GM23248 (cell line): ENCODE measurements around the gene DONSON. TPM values are rescaled to one million over a fixed set of nuclear protein-coding genes. Genes with fewer than 3 reads are reported as not detected.
"Not testable (repeated sequence)": the region's sequence is repeated elsewhere in the genome, so short reads cannot be mapped to it uniquely, and the experiment has no call there.

ENCODE experiments used
- DNase-seq: peaks from one replicate; pipeline ENCODE4 v3.0.0-alpha.2; 2015
- H2AFZ ChIP-seq: fragments of 200-600 bp; sonication (generic); 2 replicates; pipeline ENCODE4 v1.6.1; 2016; ENCODE audit warnings: antibody characterized with exemption
- H3F3A ChIP-seq: fragments of 200-600 bp; sonication (generic); 2 replicates; pipeline ENCODE4 v1.6.1; 2016; ENCODE audit warnings: mild to moderate bottlenecking, antibody characterized with exemption, mixed run types; ENCODE audit not compliant: insufficient read depth
- H3K27ac ChIP-seq: fragments of 200-600 bp; sonication (generic); 2 replicates; pipeline ENCODE4 v1.5.1; 2016; ENCODE audit warnings: mild to moderate bottlenecking
- H3K27me3 ChIP-seq: fragments of 200-600 bp; sonication (generic); replicated peaks from 2 replicates; pipeline ENCODE4 v1.6.1; 2016; ENCODE audit warnings: mild to moderate bottlenecking; ENCODE audit not compliant: insufficient read depth
- H3K36me3 ChIP-seq: fragments of 200-600 bp; sonication (generic); 2 replicates; pipeline ENCODE4 v1.6.1; 2016; ENCODE audit warnings: low read depth, mild to moderate bottlenecking
- H3K4me1 ChIP-seq: fragments of 200-600 bp; sonication (generic); 2 replicates; pipeline ENCODE4 v1.6.1; 2016; ENCODE audit warnings: mild to moderate bottlenecking; ENCODE audit not compliant: insufficient read depth
- H3K4me2 ChIP-seq: fragments of 200-600 bp; sonication (generic); one replicate; pipeline ENCODE4 v1.6.1; 2016; ENCODE audit warnings: mild to moderate bottlenecking; ENCODE audit not compliant: unreplicated experiment
- H3K4me3 ChIP-seq: fragments of 200-600 bp; sonication (generic); 2 replicates; pipeline ENCODE4 v1.5.1; 2016; ENCODE audit warnings: mild to moderate bottlenecking
- H3K79me2 ChIP-seq: fragments of 200-600 bp; sonication (generic); 2 replicates; pipeline ENCODE4 v1.6.1; 2016; ENCODE audit warnings: mild to moderate bottlenecking; ENCODE audit not compliant: insufficient read depth
- H3K9ac ChIP-seq: fragments of 200-600 bp; sonication (generic); 2 replicates; pipeline ENCODE4 v1.6.1; 2016; ENCODE audit warnings: mild to moderate bottlenecking
- H3K9me2 ChIP-seq: fragments of 200-600 bp; sonication (generic); 2 replicates; pipeline ENCODE4 v1.6.1; 2016; ENCODE audit warnings: mixed run types, mild to moderate bottlenecking, moderate library complexity; ENCODE audit not compliant: insufficient read depth
- H3K9me3 ChIP-seq: fragments of 200-600 bp; sonication (generic); one replicate; pipeline ENCODE4 v1.6.1; 2017; ENCODE audit warnings: low read depth
- H4K20me1 ChIP-seq: fragments of 200-600 bp; sonication (generic); 2 replicates; pipeline ENCODE4 v1.6.0; 2016; ENCODE audit not compliant: insufficient read depth
- EZH2 ChIP-seq: fragments of 200-600 bp; sonication (generic); IDR thresholded peaks from 2 replicates; pipeline ENCODE4 v1.6.1; 2018; ENCODE audit warnings: antibody characterized with exemption, mild to moderate bottlenecking; ENCODE audit not compliant: insufficient read depth, poor library complexity, severe bottlenecking
- EZH2phosphoT487 ChIP-seq: fragments of 200-600 bp; sonication (generic); IDR thresholded peaks from 2 replicates; pipeline ENCODE4 v1.6.1; 2018; ENCODE audit warnings: antibody characterized with exemption, moderate library complexity, mild to moderate bottlenecking, low read depth; ENCODE audit not compliant: insufficient read depth
- WGBS, 2 experiments: methylation state at CpG; one replicate each; pipeline ENCODE4 v1.1.6; 2015 to 2017; ENCODE audit warnings: low lambda C conversion rate in 2 of 2, low coverage in 1 of 2; ENCODE audit errors: missing lambda C conversion rate in 2 of 2; 5-methylcytosine and 5-hydroxymethylcytosine counted together
- in situ Hi-C: fragments of 300-500 bp; cut with MboI; formaldehyde crosslinking; loops from 2 replicates; pipeline ENCODE4 v1.15.0; 2020
- polyA plus RNA-seq: library from polyadenylated mRNA; unstranded; fragments of >200 nt; fragmentation: Nextera tagmentation; extraction: Ambion mirVana; gene quantifications from 2 replicates; pipeline ENCODE4 v1.2.1, GENCODE V29; 2016
- total RNA-seq: library from RNA; depleted of rRNA; stranded (reverse); fragments of >200 nt; shearing (Covaris generic); gene quantifications from 2 replicates; pipeline ENCODE4 v1.2.3, GENCODE V29; 2014

The DONSON gene
- total and polyA plus RNA-seq, 2 experiments from 2014 or later = 13.2 to 16.8 TPM

GRCh38 chr21:33578214-33578613 is 10.3 kb downstream of the DONSON start:
- 0 out of 2 replicates have a peak, but pooled peaks cover 6% of the 10 kb centered on the region for H4K20me1 ChIP-seq
- peaks cover 48% of the 10 kb centered on the region for H3K36me3 ChIP-seq
- peak overlapping the region; percentile 40 for H3K9ac ChIP-seq
- peaks cover 23% of the 10 kb centered on the region for H3K4me1 ChIP-seq
- no peak for TF ChIP-seq EZH2phosphoT487
- no peak overlapping the region for H3K4me2 ChIP-seq
- peaks cover 37% of the 10 kb centered on the region for H3K79me2 ChIP-seq
- H3K27me3 ChIP-seq = no peaks in the 10 kb centered on the region
- in situ Hi-C loops = no loop called here
- peak overlapping the region; percentile 78 for H3K27ac ChIP-seq
- peak; percentile 81 for DNase-seq
- no peaks in the 10 kb centered on the region for H3K9me3 ChIP-seq
- no peak overlapping the region for H3K4me3 ChIP-seq
- no peaks in the 10 kb centered on the region for H3K9me2 ChIP-seq
- no peak overlapping the region for H2AFZ ChIP-seq
- WGBS, 2 experiments = 34 to 45% methylated on average over 2 of the region's 2 CpGs
- H3F3A ChIP-seq = peaks cover 85% of the 10 kb centered on the region

- WGBS, 2 experiments = 45 to 56% methylated on average over 2 of the region's 2 CpGs
- Histone ChIP-seq H3F3A (peaks cover 85% of the 10 kb centered on the region), H3K4me1 (peaks cover 23% of the 10 kb centered on the region), H3K36me3 (peaks cover 59% of the 10 kb centered on the region), H3K27ac (0 out of 2 replicates have a peak overlapping the region, but pooled peaks have one; percentile 5), H3K79me2 (peaks cover 49% of the 10 kb centered on the region)
- H3K4me3 ChIP-seq, in situ Hi-C loops, H3K27me3 ChIP-seq, H4K20me1 ChIP-seq, DNase-seq, H3K9me3 ChIP-seq, H3K9ac ChIP-seq, H2AFZ ChIP-seq, H3K4me2 ChIP-seq, H3K9me2 ChIP-seq: not testable (repeated sequence)
These were observed 11.7 kb downstream of the DONSON start for GRCh38 chr21:33576741-33577141.

GRCh38 chr21:33572350-33572749 is 16.1 kb downstream of the DONSON start:
- Histone ChIP-seq H3K9ac (no peak overlapping the region), H3K4me1 (no peaks in the 10 kb centered on the region; the same call in 1 of the 2 replicates), H3K4me3 (no peak overlapping the region), H3K36me3 (peaks cover 88% of the 10 kb centered on the region), H3K27me3 (no peaks in the 10 kb centered on the region), H3K27ac (no peak overlapping the region), H3K4me2 (no peak overlapping the region), H3K9me2 (no peaks in the 10 kb centered on the region), H2AFZ (no peak overlapping the region), H3F3A (peaks cover 66% of the 10 kb centered on the region), H3K9me3 (no peaks in the 10 kb centered on the region), H3K79me2 (peaks cover 93% of the 10 kb centered on the region), H4K20me1 (0 out of 2 replicates have a peak, but pooled peaks cover 6% of the 10 kb centered on the region)
- in situ Hi-C loops = no loop called here
- no peak for TF ChIP-seq EZH2phosphoT487
- TF ChIP-seq EZH2 = no peak
- WGBS, 2 experiments = 93 to 95% methylated on average over 3 of the region's 3 CpGs
- DNase-seq = no peak

- H3K36me3 ChIP-seq = peaks cover 83% of the 10 kb centered on the region
These were observed 18.5 kb downstream of the DONSON start for GRCh38 chr21:33569991-33570390.

GRCh38 chr21:33568448-33568847 is 20.0 kb downstream of the DONSON start:
- WGBS, 2 experiments = 77 to 80% methylated on average over 2 of the region's 2 CpGs
- Histone ChIP-seq H2AFZ (no peak overlapping the region), H3K9me3 (no peaks in the 10 kb centered on the region), H3K27me3 (no peaks in the 10 kb centered on the region), H4K20me1 (no peaks in the 10 kb centered on the region), H3K4me1 (peaks cover 11% of the 10 kb centered on the region), H3K9me2 (no peaks in the 10 kb centered on the region), H3K27ac (no peak overlapping the region), H3K9ac (no peak overlapping the region), H3K79me2 (peaks cover 97% of the 10 kb centered on the region), H3F3A (peaks cover 49% of the 10 kb centered on the region), H3K4me3 (no peak overlapping the region), H3K36me3 (peaks cover 83% of the 10 kb centered on the region), H3K4me2 (no peak overlapping the region)
- DNase-seq = no peak
- in situ Hi-C loops = no loop called here
- no peak for TF ChIP-seq EZH2
- no peak for TF ChIP-seq EZH2phosphoT487

More at GRCh38 chr21:33569991-33570390, 18.5 kb downstream of the DONSON start:
- Histone ChIP-seq H3K9me3 (no peaks in the 10 kb centered on the region), H3K9me2 (no peaks in the 10 kb centered on the region), H4K20me1 (no peaks in the 10 kb centered on the region), H2AFZ (no peak overlapping the region), H3F3A (peaks cover 58% of the 10 kb centered on the region), H3K27ac (no peak overlapping the region), H3K79me2 (peaks cover 97% of the 10 kb centered on the region), H3K27me3 (no peaks in the 10 kb centered on the region), H3K4me2 (no peak overlapping the region), H3K4me1 (peaks cover 11% of the 10 kb centered on the region), H3K4me3 (no peak overlapping the region), H3K9ac (no peak overlapping the region)
- no peak for DNase-seq
- TF ChIP-seq EZH2phosphoT487 = no peak
- TF ChIP-seq EZH2 = no peak
- in situ Hi-C loops = no loop called here
- WGBS, 2 experiments = 97 to 98% methylated on average over 5 of the region's 5 CpGs
